ENCODE measurements around the gene HRH3. TPM values are rescaled to one million over a fixed set of nuclear protein-coding genes. Genes with fewer than 3 reads are reported as not detected.

Gene HRH3
- total RNA-seq, 2 experiments from 2014 or later, result not detected

GRCh38 chr20:62174870-62175624, 45.0 kb downstream of the HRH3 start:
- peaks cover 5% of the 10 kb centered on the region for H3K36me3 Mint-ChIP-seq (ENCODE audit: low read depth)
- no peak overlapping the region for H3K4me3 Mint-ChIP-seq
- no peak for DNase-seq
- ChIA-PET POLR2A (no interaction called here), CTCF (no interaction called here)
- no peaks in the 10 kb centered on the region for H3K9me3 Mint-ChIP-seq
- no peaks in the 10 kb centered on the region for H3K4me1 Mint-ChIP-seq
- H3K27me3 Mint-ChIP-seq, result no peaks in the 10 kb centered on the region
- no peak overlapping the region for H3K27ac Mint-ChIP-seq

DNA sequence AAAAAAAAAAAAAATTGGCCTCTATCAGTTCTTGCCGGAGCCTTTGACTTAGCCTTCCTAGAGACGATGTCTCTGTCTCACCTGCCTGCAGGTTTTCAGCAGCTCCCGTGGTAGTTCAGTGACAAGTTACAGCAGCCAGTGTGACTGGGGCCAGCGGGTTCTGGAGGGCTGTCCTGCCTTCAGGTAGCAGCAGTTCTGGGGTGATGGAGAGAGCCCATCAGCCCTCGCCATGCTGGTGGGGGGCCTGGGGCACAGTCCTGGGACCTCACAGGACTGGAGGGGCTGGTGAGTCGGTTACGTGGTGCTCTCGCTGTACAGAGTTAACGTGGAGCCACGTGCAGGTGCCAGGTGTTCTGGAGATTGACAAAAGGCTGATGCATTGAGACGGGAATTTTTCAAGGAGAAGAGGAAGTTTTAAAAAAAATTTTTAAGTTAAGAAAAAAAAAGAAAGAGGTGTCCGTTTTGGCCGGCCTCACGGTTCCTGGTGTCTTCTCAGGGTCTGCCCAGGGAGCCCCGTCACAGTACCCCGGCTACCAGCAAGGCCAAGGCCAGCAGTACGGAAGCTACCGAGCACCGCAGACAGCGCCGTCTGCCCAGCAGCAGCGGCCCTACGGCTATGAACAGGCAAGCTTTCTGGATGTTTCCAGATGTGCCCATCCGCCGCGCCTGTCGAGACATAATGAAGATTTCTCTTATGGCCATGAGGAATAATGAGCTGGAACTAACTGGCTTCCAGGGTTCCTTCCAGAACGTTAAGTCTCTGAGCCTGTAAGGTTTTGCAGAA, 45.9 kb downstream of the HRH3 start:
- no peak overlapping the region for H3K4me3 Mint-ChIP-seq
- DNase-seq, result no peak
- H3K36me3 Mint-ChIP-seq (ENCODE audit: low read depth), result peaks cover 5% of the 10 kb centered on the region
- no peaks in the 10 kb centered on the region for H3K27me3 Mint-ChIP-seq
- H3K9me3 Mint-ChIP-seq, result no peaks in the 10 kb centered on the region
- H3K4me1 Mint-ChIP-seq, result no peaks in the 10 kb centered on the region
- ChIA-PET POLR2A (no interaction called here), CTCF (no interaction called here)
- no peak overlapping the region for H3K27ac Mint-ChIP-seq

GRCh38 chr20:62172666-62173065, 47.4 kb downstream of the HRH3 start:
- ChIA-PET POLR2A (no interaction called here), CTCF (no interaction called here)
- H3K27me3 Mint-ChIP-seq, result no peaks in the 10 kb centered on the region
- H3K4me1 Mint-ChIP-seq, result no peaks in the 10 kb centered on the region
- no peaks in the 10 kb centered on the region for H3K9me3 Mint-ChIP-seq
- H3K36me3 Mint-ChIP-seq (ENCODE audit: low read depth), result peaks cover 2% of the 10 kb centered on the region
- H3K27ac Mint-ChIP-seq, result no peak overlapping the region
- DNase-seq, result no peak
- no peak overlapping the region for H3K4me3 Mint-ChIP-seq

GRCh38 chr20:62171245-62171644, 48.8 kb downstream of the HRH3 start:
- Mint-ChIP-seq H3K4me3 (no peak overlapping the region), H3K27me3 (no peaks in the 10 kb centered on the region), H3K9me3 (no peaks in the 10 kb centered on the region), H3K27ac (no peak overlapping the region), H3K36me3 (ENCODE audit: low read depth) (peaks cover 2% of the 10 kb centered on the region), H3K4me1 (no peaks in the 10 kb centered on the region)
- ChIA-PET CTCF (interaction anchor here (0.7 kb wide), 1 partner anchor 17 kb away, joined by 4 read pairs; no protein-coding TSS in a partner anchor), POLR2A (interaction anchor here (0.7 kb wide), 1 partner anchor 1213 kb away, joined by 3 read pairs; no protein-coding TSS in a partner anchor)
- no peak for DNase-seq

GRCh38 chr20:62170536-62170935, 49.5 kb downstream of the HRH3 start:
- DNase-seq, result no peak
- H3K36me3 Mint-ChIP-seq (ENCODE audit: low read depth), result peaks cover 3% of the 10 kb centered on the region
- ChIA-PET POLR2A (no interaction called here), CTCF (no interaction called here)
- no peaks in the 10 kb centered on the region for H3K9me3 Mint-ChIP-seq
- no peaks in the 10 kb centered on the region for H3K4me1 Mint-ChIP-seq
- no peaks in the 10 kb centered on the region for H3K27me3 Mint-ChIP-seq
- H3K4me3 Mint-ChIP-seq, result no peak overlapping the region
- no peak overlapping the region for H3K27ac Mint-ChIP-seq

DNA sequence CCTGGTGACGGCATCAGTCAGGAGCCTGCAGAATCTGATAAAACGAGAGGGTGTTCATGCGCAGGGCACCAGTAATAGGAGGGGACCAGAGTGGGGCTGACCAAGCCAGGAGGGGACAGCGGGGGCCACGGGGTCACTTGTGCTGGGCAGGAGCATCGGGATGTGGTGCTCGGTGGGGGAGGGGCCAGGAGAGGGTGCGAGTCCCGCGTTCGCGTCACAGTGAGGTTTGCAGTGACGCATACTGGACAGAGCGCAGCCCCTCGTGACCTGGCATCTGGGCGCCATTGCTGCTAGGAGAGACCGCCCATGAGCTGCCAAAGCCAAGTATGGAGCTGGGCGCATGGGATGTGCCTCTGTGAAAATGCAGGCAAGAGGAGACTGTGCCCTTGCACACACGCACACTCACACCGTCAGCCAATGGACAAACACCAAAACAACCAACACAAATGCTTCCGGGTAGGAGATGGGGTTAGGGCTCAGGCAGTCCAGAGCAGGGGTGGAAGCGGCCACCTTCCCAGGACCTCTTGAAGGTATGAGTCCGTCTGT, 51.1 kb downstream of the HRH3 start:
- no peaks in the 10 kb centered on the region for H3K27me3 Mint-ChIP-seq
- DNase-seq, result no peak
- H3K4me3 Mint-ChIP-seq, result no peak overlapping the region
- CTCF ChIA-PET, result no interaction called here
- no peak overlapping the region for H3K27ac Mint-ChIP-seq
- no peaks in the 10 kb centered on the region for H3K4me1 Mint-ChIP-seq
- peaks cover 6% of the 10 kb centered on the region for H3K36me3 Mint-ChIP-seq (ENCODE audit: low read depth)
- POLR2A ChIA-PET, result no interaction called here
- H3K9me3 Mint-ChIP-seq, result no peaks in the 10 kb centered on the region

- ChIA-PET POLR2A (no interaction called here), CTCF (no interaction called here)
- H3K4me3 Mint-ChIP-seq, result no peak overlapping the region
- H3K36me3 Mint-ChIP-seq (ENCODE audit: low read depth), result peaks cover 10% of the 10 kb centered on the region
- DNase-seq, result no peak
- no peaks in the 10 kb centered on the region for H3K9me3 Mint-ChIP-seq
- no peaks in the 10 kb centered on the region for H3K27me3 Mint-ChIP-seq
- H3K4me1 Mint-ChIP-seq, result no peaks in the 10 kb centered on the region
- no peak overlapping the region for H3K27ac Mint-ChIP-seq
Observed at GRCh38 chr20:62168061-62168460, 52.0 kb downstream of the HRH3 start.

DNA sequence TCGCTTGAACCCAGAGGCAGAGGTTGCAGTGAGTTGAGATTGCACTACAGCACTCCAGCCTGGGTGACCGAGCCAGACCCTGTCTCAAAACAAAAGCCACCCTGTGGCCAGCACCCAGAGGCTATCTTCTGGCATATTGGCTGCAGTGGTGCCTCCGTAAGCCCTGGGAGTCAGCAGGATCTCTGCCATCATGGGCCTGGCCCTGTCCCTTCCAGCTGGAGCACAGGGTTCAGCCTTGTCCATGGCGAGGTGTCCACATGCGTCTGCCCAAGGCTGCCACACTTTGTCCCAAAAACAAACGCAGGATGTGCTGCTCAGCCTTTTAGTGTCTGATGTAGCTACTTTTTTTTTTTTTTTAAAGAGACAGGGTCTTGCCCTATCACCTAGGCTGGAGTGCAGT, 52.6 kb downstream of the HRH3 start:
- no peaks in the 10 kb centered on the region for H3K27me3 Mint-ChIP-seq
- no peak overlapping the region for H3K4me3 Mint-ChIP-seq
- ChIA-PET CTCF (interaction anchor here (1.1 kb wide), 1 partner anchor 156 kb away, joined by 4 read pairs; no protein-coding TSS in a partner anchor), POLR2A (no interaction called here)
- H3K4me1 Mint-ChIP-seq, result no peaks in the 10 kb centered on the region
- no peak overlapping the region for H3K27ac Mint-ChIP-seq
- no peak for DNase-seq
- H3K36me3 Mint-ChIP-seq (ENCODE audit: low read depth), result peaks cover 10% of the 10 kb centered on the region
- no peaks in the 10 kb centered on the region for H3K9me3 Mint-ChIP-seq

DNA sequence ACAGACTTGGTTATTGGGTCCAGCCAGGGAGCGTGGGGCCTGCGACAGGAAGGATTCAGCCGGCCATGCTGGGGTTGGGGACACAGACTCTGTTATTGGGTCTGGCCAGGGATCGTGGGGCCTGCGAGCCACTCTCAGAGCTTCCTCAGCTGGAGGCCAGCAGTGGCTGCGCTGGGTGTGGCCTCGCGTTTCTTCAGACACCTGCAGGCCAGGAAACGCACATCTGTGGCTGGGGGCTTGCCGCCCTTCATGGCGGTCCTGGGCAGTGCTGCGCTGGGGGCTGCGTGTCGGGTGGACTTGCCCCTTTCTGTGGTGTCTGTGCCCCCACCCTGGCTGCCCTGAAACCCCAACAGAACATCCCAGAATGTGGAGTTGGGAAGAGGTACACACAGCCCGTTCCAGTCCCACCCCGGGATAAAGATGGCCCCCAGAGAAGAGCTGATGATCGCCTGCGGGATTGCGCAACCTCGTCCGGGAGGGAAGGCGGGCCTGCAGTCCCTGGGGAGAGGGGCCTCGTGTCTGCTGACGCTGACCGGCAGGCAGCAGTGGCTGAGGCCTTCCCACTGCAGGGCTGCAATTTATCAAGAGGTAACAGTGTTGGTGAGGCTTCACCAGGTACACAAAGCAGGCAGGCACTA, 54.2 kb downstream of the HRH3 start:
- ChIA-PET CTCF (no interaction called here), POLR2A (no interaction called here)
- H3K36me3 Mint-ChIP-seq (ENCODE audit: low read depth), result peaks cover 15% of the 10 kb centered on the region
- H3K27me3 Mint-ChIP-seq, result no peaks in the 10 kb centered on the region
- H3K9me3 Mint-ChIP-seq, result no peaks in the 10 kb centered on the region
- H3K4me1 Mint-ChIP-seq, result no peaks in the 10 kb centered on the region
- H3K27ac Mint-ChIP-seq, result no peak overlapping the region
- no peak for DNase-seq
- H3K4me3 Mint-ChIP-seq, result no peak overlapping the region

Other genes with a start within 250 kb of the HRH3 start
- 10 to 100 TPM; 18.0 to 20.0 TPM for gene TAF4, start 154.4 kb downstream of the HRH3 start, total RNA-seq
- 10 to 100 TPM; 38.9 to 39.0 TPM for gene LSM14B, start 97.8 kb downstream of the HRH3 start, total RNA-seq
- 100 to 1,000 TPM; 243 to 246 TPM for gene PSMA7, start 76.9 kb downstream of the HRH3 start, total RNA-seq
- 10 to 100 TPM; 15.1 to 16.7 TPM for gene SS18L1, start 76.5 kb downstream of the HRH3 start, total RNA-seq
- 10 to 100 TPM; 25.6 to 27.2 TPM for gene MTG2, start 37.2 kb downstream of the HRH3 start, total RNA-seq
- 10 to 100 TPM; 40.3 to 40.6 TPM for gene OSBPL2, start 18.2 kb upstream of the HRH3 start, total RNA-seq
- 10 to 100 TPM; 90.1 to 91.0 TPM for gene ADRM1, start 82.7 kb upstream of the HRH3 start, total RNA-seq
- under 1 TPM; 0.33 to 0.63 TPM for gene LAMA5, start 147.0 kb upstream of the HRH3 start, total RNA-seq
- gene RPS21, start 166.8 kb upstream of the HRH3 start, total RNA-seq, result 1,000 to 10,000 TPM; 1,751 to 1,764 TPM
- gene CABLES2, start 187.0 kb upstream of the HRH3 start, total RNA-seq, result 10 to 100 TPM; 13.2 to 13.7 TPM
- not detected for gene RBBP8NL, start 207.3 kb upstream of the HRH3 start, total RNA-seq